ENCODE data around the gene DLG3.

- TF ChIP-seq, protein P1, sequence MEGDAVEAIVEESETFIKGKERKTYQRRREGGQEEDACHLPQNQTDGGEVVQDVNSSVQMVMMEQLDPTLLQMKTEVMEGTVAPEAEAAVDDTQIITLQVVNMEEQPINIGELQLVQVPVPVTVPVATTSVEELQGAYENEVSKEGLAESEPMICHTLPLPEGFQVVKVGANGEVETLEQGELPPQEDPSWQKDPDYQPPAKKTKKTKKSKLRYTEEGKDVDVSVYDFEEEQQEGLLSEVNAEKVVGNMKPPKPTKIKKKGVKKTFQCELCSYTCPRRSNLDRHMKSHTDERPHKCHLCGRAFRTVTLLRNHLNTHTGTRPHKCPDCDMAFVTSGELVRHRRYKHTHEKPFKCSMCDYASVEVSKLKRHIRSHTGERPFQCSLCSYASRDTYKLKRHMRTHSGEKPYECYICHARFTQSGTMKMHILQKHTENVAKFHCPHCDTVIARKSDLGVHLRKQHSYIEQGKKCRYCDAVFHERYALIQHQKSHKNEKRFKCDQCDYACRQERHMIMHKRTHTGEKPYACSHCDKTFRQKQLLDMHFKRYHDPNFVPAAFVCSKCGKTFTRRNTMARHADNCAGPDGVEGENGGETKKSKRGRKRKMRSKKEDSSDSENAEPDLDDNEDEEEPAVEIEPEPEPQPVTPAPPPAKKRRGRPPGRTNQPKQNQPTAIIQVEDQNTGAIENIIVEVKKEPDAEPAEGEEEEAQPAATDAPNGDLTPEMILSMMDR (IDR thresholded peaks at IDR 0.05 in 4 of 5, conservative IDR thresholded peaks at IDR 0.05 in 1 of 5) = no peak
- TF ChIP-seq POLR2A (IDR thresholded peaks at IDR 0.05) = no peak
These were observed 33.1 kb downstream of the DLG3 start for GRCh38 chrX:70477734-70478075.
